GM23338 (cell line): ENCODE results near the gene TMEM120B. TPM values are rescaled to one million over a fixed set of nuclear protein-coding genes. Genes with fewer than 3 reads are reported as not detected.

Experiments used
- ATAC-seq: fragments of 200-7000 bp; cut with Tn5 transposase; 3 replicates; pipeline ENCODE4 v1.9.1; 2020
- DNase-seq: peaks from one replicate; pipeline ENCODE4 v3.0.0-alpha.2; 2015; ENCODE audit warnings: low spot score
- H2AFZ ChIP-seq: fragments of 200-600 bp; sonication (generic); 2 replicates; pipeline ENCODE4 v1.8.0; 2016; ENCODE audit warnings: antibody characterized with exemption, mild to moderate bottlenecking, moderate library complexity
- H3F3A ChIP-seq: fragments of 200-600 bp; sonication (generic); replicated peaks from 2 replicates; pipeline ENCODE4 v1.8.0; 2017; ENCODE audit warnings: antibody characterized with exemption, mixed run types, low read depth
- H3K27ac ChIP-seq: fragments of 200-600 bp; sonication (generic); 2 replicates; pipeline ENCODE4 v1.6.1; 2016; ENCODE audit warnings: low read depth
- H3K27me3 ChIP-seq: fragments of 200-600 bp; sonication (generic); 2 replicates; pipeline ENCODE4 v1.8.0; 2016; ENCODE audit warnings: mild to moderate bottlenecking, mixed run types, moderate library complexity; ENCODE audit not compliant: insufficient read depth
- H3K36me3 ChIP-seq: fragments of 200-600 bp; sonication (generic); 2 replicates; pipeline ENCODE4 v1.8.0; 2016; ENCODE audit warnings: mild to moderate bottlenecking; ENCODE audit not compliant: insufficient read depth
- H3K4me1 ChIP-seq: fragments of 200-600 bp; sonication (generic); 2 replicates; pipeline ENCODE4 v1.8.0; 2016; ENCODE audit warnings: mild to moderate bottlenecking, moderate library complexity; ENCODE audit not compliant: insufficient read depth
- H3K4me2 ChIP-seq: fragments of 200-600 bp; sonication (generic); 2 replicates; pipeline ENCODE4 v1.7.1; 2017; ENCODE audit warnings: mixed run types
- H3K4me3 ChIP-seq: fragments of 200-600 bp; sonication (generic); 2 replicates; pipeline ENCODE4 v1.6.1; 2016; ENCODE audit warnings: mixed run types
- H3K79me2 ChIP-seq: fragments of 200-600 bp; sonication (generic); replicated peaks from 2 replicates; pipeline ENCODE4 v1.8.0; 2017; ENCODE audit warnings: mild to moderate bottlenecking; ENCODE audit not compliant: insufficient read depth
- H3K9me2 ChIP-seq: fragments of 200-600 bp; sonication (generic); 2 replicates; pipeline ENCODE4 v1.8.0; 2017; ENCODE audit not compliant: insufficient read depth
- H4K20me1 ChIP-seq: fragments of 200-600 bp; sonication (generic); replicated peaks from 2 replicates; pipeline ENCODE4 v1.8.0; 2017; ENCODE audit warnings: mild to moderate bottlenecking; ENCODE audit not compliant: insufficient read depth
- H3K27ac Mint-ChIP-seq: 2 replicates; pipeline ENCODE4 v1.8.0; 2020; ENCODE audit warnings: inconsistent platforms, mild to moderate bottlenecking, moderate library complexity, mixed read lengths
- H3K27me3 Mint-ChIP-seq: 3 replicates; pipeline ENCODE4 v1.8.0; 2022; ENCODE audit warnings: low read depth, mild to moderate bottlenecking, moderate library complexity, mixed read lengths, inconsistent platforms; ENCODE audit not compliant: insufficient read depth, poor library complexity
- H3K36me3 Mint-ChIP-seq: 3 replicates; pipeline ENCODE4 v1.8.0; 2021; ENCODE audit warnings: low read depth, mild to moderate bottlenecking, inconsistent platforms, moderate library complexity, mixed read lengths
- H3K4me1 Mint-ChIP-seq: 3 replicates; pipeline ENCODE4 v1.8.0; 2020; ENCODE audit warnings: mild to moderate bottlenecking, inconsistent platforms, mixed read lengths
- H3K4me3 Mint-ChIP-seq: 3 replicates; pipeline ENCODE4 v1.8.0; 2021; ENCODE audit warnings: moderate library complexity, mild to moderate bottlenecking, inconsistent platforms, mixed read lengths
- H3K9me3 Mint-ChIP-seq: 3 replicates; pipeline ENCODE4 v1.8.0; 2020; ENCODE audit warnings: moderate library complexity, mild to moderate bottlenecking, inconsistent platforms, mixed read lengths
- CREB1 ChIP-seq: fragments of 250-450 bp; sonication (Bioruptor Pico); IDR thresholded peaks from 2 replicates; pipeline ENCODE4 v1.5.0; 2020; ENCODE audit warnings: low read depth, mild to moderate bottlenecking, moderate library complexity
- EZH2phosphoT487 ChIP-seq: fragments of 200-600 bp; sonication (generic); IDR thresholded peaks from one replicate; pipeline ENCODE4 v1.8.1; 2018; ENCODE audit warnings: antibody characterized with exemption; ENCODE audit not compliant: unreplicated experiment
- POLR2AphosphoS5 ChIP-seq: IDR thresholded peaks from 2 replicates; pipeline ENCODE4 v1.6.1; 2016; ENCODE audit warnings: antibody characterized with exemption, low read depth
- REST ChIP-seq: IDR thresholded peaks from one replicate; pipeline ENCODE4 v1.6.1; 2018; ENCODE audit warnings: antibody characterized with exemption; ENCODE audit not compliant: unreplicated experiment
- STAT1 ChIP-seq: IDR thresholded peaks from one replicate; pipeline ENCODE4 v1.6.1; 2016; ENCODE audit warnings: antibody characterized with exemption; ENCODE audit not compliant: unreplicated experiment
- polyA plus RNA-seq: library from polyadenylated mRNA; unstranded; fragments of >200 nt; fragmentation: Nextera tagmentation; extraction: Ambion mirVana; gene quantifications from 2 replicates; pipeline ENCODE4 v1.2.1, GENCODE V29; 2016
- total RNA-seq: library from RNA; depleted of rRNA; stranded (reverse); fragments of >200 nt; shearing (Covaris generic); gene quantifications from 2 replicates; pipeline ENCODE4 v1.2.3, GENCODE V29; 2014
- TF ChIP-seq, protein P1 (sequence below), 2 experiments: fragments of 200-600 bp in 1 of 2; sonication (generic) in 1 of 2; conservative IDR thresholded peaks; 2 replicates each; pipeline versions ENCODE4 v1.5.1 to v1.6.1; 2016 to 2017; ENCODE audit warnings: antibody characterized with exemption in 2 of 2, low read depth in 2 of 2, mild to moderate bottlenecking in 2 of 2, moderate library complexity in 1 of 2
- TF ChIP-seq, protein P2 (sequence below): IDR thresholded peaks from 2 replicates; pipeline ENCODE4 v1.6.1; 2016; ENCODE audit warnings: antibody characterized with exemption

The TMEM120B gene
- total and polyA plus RNA-seq, 2 experiments from 2014 or later: 15.0 to 36.0 TPM

DNA sequence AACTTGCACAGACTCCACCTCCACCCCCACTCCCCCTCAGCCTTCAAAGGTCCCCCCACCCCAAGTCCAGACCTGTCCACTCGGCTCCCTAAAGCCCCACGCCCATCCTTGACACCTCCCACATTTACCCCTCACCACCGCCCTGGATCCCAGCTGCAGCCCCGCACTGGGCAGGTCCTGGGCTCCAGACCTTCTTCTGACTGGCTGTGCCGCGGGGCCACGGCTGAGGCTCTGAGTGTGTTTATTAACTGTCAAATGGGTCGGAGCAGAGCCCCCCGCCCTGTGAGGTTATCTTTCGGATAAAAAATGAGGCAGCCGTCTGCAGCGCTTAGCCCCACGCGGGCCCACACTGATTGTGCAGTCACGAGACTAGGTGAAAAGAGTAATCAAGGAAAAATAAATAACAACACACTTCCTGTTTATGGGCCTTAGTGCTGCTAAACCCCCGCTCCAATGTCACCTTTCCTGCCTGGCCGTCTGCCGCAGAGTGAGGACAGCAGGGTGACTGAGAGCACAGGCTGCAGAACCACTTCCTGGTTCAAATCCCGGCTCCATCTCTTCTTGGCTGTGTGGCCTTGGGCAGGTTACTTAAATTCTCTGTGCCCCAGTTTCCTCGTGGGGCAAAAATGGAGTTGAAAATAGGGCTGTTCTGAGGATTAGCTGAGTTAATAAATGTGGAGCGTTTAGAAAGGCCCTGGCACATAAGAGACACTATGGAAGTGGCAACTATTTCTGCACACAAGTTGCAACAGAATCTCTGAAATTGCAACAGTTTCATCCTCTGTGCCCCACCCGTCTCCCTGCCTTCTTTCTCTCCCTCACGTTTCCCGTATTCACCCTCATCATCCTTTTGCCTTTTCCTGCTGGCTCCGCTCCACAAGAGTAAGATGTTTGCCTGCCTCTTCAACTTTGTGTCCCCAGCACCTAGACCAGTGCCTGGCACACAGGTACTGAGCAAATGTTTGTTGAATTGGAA lies 100.7 kb downstream of the TMEM120B start (continued):
- TF ChIP-seq, protein P1, sequence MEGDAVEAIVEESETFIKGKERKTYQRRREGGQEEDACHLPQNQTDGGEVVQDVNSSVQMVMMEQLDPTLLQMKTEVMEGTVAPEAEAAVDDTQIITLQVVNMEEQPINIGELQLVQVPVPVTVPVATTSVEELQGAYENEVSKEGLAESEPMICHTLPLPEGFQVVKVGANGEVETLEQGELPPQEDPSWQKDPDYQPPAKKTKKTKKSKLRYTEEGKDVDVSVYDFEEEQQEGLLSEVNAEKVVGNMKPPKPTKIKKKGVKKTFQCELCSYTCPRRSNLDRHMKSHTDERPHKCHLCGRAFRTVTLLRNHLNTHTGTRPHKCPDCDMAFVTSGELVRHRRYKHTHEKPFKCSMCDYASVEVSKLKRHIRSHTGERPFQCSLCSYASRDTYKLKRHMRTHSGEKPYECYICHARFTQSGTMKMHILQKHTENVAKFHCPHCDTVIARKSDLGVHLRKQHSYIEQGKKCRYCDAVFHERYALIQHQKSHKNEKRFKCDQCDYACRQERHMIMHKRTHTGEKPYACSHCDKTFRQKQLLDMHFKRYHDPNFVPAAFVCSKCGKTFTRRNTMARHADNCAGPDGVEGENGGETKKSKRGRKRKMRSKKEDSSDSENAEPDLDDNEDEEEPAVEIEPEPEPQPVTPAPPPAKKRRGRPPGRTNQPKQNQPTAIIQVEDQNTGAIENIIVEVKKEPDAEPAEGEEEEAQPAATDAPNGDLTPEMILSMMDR (conservative IDR thresholded peaks at IDR 0.05; ENCODE audit: low read depth in 2 of 2): no peak
- TF ChIP-seq, protein P2, sequence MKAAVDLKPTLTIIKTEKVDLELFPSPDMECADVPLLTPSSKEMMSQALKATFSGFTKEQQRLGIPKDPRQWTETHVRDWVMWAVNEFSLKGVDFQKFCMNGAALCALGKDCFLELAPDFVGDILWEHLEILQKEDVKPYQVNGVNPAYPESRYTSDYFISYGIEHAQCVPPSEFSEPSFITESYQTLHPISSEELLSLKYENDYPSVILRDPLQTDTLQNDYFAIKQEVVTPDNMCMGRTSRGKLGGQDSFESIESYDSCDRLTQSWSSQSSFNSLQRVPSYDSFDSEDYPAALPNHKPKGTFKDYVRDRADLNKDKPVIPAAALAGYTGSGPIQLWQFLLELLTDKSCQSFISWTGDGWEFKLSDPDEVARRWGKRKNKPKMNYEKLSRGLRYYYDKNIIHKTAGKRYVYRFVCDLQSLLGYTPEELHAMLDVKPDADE: no peak
- TF ChIP-seq STAT1 (no peak), POLR2AphosphoS5 (no peak), EZH2phosphoT487 (no peak), REST (no peak)

- Histone ChIP-seq H3K9me2 (no peaks in the 10 kb centered on the region), H3K4me2 (no peak overlapping the region), H3K27ac (no peak overlapping the region), H3K27me3 (no peaks in the 10 kb centered on the region), H3K36me3 (peaks cover 3% of the 10 kb centered on the region; the same call in 1 of the 2 replicates), H2AFZ (no peak overlapping the region), H3K4me3 (no peak overlapping the region), H4K20me1 (peaks cover 20% of the 10 kb centered on the region; the same call in 1 of the 2 replicates), H3K79me2 (peaks cover 32% of the 10 kb centered on the region), H3K4me1 (peaks cover 21% of the 10 kb centered on the region), H3F3A (peaks cover 12% of the 10 kb centered on the region)
- peaks cover 19% of the 10 kb centered on the region for H3K4me1 Mint-ChIP-seq
- peaks cover 28% of the 10 kb centered on the region for H3K27me3 Mint-ChIP-seq
- H3K36me3 Mint-ChIP-seq: peaks cover 45% of the 10 kb centered on the region
- TF ChIP-seq CREB1: no peak
- H3K27ac Mint-ChIP-seq: no peak overlapping the region
- H3K4me3 Mint-ChIP-seq: no peak overlapping the region
- ATAC-seq: no peak
- no peaks in the 10 kb centered on the region for H3K9me3 Mint-ChIP-seq
- DNase-seq: no peak
Observed at GRCh38 chr12:121813951-121814350, 101.4 kb downstream of the TMEM120B start.
